GM08714 (cell line): ENCODE measurements around the gene LCN1.

Source experiments
- H3K4me3 ChIP-seq: fragments of 200-500 bp; sonication (Bioruptor generic); 2 replicates; pipeline ENCODE4 v1.5.1; 2014; ENCODE audit warnings: mild to moderate bottlenecking, low read length, inconsistent platforms
- ZNF274 ChIP-seq: IDR thresholded peaks from 2 replicates; pipeline ENCODE4 v1.6.1; 2012; ENCODE audit warnings: mild to moderate bottlenecking, low read depth, low read length

Gene LCN1

GRCh38 chr9:135484460-135485277 is 36.6 kb upstream of the LCN1 start:
- H3K4me3 ChIP-seq, result no peak overlapping the region
- no peak for TF ChIP-seq ZNF274

DNA sequence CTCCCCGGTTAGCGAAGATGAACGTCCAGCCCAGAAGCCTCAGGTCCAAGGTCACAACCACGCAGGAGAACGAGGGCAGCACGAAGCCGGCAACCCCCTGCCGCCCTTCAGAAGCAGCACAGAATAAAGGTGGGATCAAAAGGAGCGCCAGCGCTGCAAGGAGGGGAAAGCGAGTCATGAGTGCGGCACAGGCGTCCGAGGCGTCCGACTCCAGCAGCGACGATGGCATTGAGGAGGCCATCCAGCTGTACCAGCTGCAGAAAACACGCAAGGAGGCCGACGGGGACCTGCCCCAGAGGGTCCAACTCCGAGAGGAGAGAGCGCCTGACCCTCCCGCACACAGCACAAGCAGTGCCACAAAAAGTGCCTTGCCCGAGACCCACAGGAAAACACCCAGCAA is 35.9 kb upstream of the LCN1 start:
- H3K4me3 ChIP-seq, result no peak overlapping the region
- TF ChIP-seq ZNF274, result no peak

- no peak overlapping the region for H3K4me3 ChIP-seq
- no peak for TF ChIP-seq ZNF274
These were observed 35.4 kb upstream of the LCN1 start for GRCh38 chr9:135485832-135486231.

DNA sequence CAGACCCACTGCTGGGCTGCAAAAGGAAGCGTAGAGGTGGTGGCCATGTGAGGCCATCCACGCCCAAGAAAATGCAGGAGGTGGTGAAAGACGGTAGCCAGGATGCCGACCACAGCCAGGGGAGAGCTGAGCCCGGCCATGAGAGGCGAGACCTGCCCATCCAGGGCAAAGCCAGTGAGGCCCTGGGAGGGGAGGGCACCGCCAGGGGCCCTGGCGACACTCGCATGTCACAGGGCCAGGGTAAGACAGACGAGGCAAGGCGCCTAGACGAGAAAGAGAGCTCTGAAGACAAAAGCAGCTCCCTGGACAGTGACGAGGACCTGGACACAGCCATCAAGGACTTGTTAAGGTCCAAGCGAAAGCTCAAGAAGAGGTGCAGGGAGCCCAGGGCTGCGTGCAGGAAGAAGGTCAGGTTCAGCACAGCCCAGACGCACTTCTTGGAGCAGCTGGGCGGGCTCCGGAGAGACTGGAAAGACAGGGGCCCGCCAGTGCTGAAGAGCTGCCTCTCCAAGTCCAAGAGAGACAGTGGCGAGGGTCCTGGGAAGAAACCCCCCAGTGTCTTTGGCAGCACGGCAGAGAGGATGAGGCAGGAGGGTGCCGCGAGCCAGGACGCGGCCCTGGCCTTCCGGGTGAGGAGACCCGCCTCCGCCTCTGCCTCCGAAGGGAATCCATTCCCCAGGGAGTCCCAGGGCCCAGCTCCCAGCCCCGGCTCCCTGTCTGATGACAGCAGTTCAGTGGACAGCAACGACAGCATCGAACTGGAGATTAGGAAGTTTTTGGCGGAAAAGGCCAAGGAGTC is 34.8 kb upstream of the LCN1 start:
- TF ChIP-seq ZNF274, result no peak
- H3K4me3 ChIP-seq, result no peak overlapping the region

GRCh38 chr9:135487281-135488012 is 33.8 kb upstream of the LCN1 start:
- TF ChIP-seq ZNF274, result no peak
- H3K4me3 ChIP-seq, result no peak overlapping the region

GRCh38 chr9:135488013-135488330 is 33.3 kb upstream of the LCN1 start:
- no peak for TF ChIP-seq ZNF274
- H3K4me3 ChIP-seq, result no peak overlapping the region

GRCh38 chr9:135488527-135488926 is 32.7 kb upstream of the LCN1 start:
- no peak overlapping the region for H3K4me3 ChIP-seq
- TF ChIP-seq ZNF274, result no peak

DNA sequence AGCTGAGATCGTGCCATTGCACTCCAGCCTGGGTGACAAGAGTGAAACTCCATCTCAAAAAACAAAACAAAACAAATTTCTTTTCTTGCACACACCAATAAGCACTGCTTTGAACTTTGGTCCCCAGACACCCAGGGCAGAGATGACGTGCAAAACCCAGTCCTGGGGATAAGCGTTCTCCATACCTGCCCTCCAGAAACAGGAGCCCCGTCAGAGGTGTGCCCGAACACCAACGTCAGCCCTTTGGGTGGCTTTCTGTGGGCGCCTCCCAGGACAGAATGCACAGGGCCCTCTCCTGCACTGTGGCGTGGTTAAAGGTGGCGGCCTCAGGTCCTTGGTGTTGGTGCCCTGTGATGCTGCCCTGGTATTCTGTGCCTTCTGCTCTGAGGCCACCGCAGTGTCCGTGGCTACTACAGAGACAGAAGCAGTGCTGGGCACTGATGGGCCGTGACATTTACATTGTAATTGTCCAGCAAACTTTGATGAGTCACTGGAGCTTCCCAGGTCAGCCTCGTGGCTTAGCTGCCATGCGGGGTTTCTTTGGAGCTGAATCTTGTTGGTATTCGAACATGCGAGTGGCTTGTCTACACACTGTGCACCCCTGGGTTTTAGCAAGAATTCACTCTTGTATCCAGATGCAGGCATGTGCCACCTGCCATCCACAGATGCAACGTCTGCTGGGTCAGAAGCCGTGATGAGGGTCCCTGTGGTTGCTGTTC is 31.9 kb upstream of the LCN1 start:
- no peak for TF ChIP-seq ZNF274

DNA sequence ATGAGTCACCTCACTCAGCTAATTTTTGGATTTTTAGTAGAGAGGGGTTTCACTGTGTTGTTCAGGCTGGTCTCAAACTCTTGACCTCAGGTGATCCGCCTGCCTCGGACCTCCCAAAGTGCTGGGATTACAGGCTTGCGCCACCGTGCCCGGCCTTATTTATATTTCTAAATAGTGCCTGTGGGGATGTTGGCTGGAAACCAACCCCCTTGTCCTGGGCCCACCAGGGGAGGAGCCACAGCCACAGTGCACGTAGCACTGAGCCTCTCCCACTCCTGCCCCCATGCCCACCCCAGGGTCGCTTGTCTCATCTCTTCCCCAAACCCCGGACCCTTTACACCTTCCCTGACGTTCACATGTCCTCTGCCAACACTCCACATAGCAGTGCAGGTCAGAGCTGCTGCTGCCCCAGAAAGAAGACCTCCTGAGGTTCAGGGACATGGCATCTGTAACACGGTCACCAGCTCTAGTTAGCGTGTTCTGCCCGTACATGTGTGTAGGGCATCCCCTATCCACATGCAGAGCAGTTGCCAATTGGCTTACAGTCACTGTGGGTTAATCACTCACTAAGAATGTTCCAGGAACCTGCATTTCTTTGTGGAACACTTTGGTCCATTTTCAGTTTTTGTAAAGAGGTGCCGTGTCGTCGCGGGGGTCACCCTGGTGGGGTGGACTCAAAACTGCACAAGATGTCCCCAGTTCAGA is 30.9 kb upstream of the LCN1 start:
- H3K4me3 ChIP-seq, result no peak overlapping the region
- TF ChIP-seq ZNF274, result no peak

More for the DNA sequence above, 31.9 kb upstream of the LCN1 start:
- H3K4me3 ChIP-seq, result no peak overlapping the region

DNA sequence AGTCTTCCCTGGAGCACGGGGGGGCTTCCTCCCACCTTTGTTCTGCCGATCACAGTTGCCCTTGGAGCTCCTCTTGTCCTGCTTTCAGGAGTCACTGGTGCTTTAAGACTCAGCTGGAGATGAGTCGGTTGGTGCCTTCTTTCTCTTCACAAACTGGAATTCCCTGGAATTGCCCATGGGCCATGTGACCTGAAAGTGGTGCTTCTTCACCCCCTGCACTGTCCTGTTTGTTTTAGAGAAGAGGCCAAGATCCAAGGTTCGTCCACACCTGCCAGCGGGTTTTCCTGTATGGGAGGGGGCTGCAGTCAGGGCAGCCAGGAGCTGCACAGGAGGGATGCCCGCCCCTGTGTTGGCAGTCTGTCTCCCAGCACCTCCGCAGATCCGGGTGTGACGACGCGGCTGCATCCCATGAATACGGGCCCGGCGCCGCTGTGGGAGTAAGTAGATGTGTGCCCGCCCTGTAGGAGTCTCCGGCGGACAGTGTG is 30.2 kb upstream of the LCN1 start:
- no peak overlapping the region for H3K4me3 ChIP-seq
- TF ChIP-seq ZNF274, result no peak

DNA sequence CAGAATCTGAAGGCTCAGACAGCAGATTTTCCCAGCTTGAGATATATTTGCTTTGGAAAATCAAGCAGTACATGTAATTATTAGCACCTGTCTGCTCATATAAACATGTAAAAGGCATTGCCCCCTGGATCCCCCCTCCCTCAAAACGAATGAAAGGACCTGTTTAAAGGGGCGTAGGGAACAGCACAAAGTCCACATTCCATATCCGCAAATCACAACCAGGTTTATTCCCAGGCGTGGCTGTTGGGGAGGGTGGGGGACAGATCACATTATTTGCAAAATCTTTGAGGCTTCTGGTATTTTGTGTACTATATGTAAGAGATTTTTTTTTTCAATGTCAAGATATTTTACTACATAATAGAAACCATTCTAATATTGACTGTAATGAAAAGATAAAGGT is 29.5 kb upstream of the LCN1 start:
- no peak overlapping the region for H3K4me3 ChIP-seq
- TF ChIP-seq ZNF274, result no peak

DNA sequence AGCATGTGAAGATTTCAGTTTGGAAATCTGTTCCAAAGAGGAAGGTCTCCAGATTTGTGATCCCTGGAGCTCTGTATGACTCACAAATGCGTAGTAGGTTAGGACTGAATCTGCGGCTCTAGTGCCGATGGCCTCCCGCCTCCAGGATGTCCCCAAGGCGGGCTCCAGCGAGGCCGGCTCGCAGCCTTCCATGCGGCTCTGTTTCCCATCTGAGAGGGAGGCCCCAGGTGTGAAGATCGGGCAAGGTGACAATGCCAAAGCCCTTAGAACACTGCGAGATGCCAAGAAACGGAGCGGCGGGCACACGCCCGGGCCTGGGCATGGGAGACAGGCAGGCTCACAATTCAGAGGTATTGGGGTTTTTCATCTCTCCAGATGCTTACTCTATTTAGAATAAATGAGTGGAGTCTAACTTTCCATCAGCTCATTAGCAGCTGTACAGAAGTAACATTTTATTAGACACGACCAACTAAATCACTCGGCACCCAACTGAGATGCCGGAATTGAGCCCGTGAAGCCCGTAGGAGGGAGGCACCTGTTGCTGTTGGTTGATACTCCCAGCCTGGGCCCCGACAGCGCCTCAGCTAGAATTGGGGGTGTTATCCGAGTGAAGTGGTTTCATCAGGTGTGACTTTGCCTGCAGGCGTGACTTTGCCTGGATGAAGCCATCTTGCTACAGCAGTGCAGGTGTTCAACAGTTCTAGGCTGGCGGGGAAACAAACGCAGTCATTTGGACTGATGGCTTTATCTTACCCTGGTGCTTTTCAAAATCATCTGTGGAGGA is 28.2 kb upstream of the LCN1 start:
- H3K4me3 ChIP-seq, result no peak overlapping the region
- TF ChIP-seq ZNF274, result no peak
